Measurements from ENCODE around the gene RIMKLA.

Gene RIMKLA

DNA sequence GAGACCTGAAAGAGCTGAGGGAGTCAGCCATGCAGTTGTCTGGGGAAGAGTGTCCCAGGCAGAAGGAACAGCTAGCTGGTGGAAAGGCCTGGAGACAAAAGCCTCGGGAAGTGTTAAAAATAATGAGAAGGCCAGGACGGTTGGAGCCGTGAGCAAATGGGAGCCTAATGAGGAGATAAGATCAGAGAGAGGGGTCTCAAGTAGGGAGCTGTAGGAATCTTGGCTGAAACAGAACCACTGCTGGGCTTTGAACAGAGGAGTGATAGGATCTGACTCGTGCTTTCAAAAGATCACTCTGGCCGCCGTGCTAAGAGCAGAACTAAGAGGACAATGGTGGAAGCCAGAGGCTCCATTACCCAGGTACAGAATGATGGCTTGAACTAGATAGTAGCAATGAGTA is 43.6 kb upstream of the RIMKLA start:
- TF ChIP-seq, protein P1, sequence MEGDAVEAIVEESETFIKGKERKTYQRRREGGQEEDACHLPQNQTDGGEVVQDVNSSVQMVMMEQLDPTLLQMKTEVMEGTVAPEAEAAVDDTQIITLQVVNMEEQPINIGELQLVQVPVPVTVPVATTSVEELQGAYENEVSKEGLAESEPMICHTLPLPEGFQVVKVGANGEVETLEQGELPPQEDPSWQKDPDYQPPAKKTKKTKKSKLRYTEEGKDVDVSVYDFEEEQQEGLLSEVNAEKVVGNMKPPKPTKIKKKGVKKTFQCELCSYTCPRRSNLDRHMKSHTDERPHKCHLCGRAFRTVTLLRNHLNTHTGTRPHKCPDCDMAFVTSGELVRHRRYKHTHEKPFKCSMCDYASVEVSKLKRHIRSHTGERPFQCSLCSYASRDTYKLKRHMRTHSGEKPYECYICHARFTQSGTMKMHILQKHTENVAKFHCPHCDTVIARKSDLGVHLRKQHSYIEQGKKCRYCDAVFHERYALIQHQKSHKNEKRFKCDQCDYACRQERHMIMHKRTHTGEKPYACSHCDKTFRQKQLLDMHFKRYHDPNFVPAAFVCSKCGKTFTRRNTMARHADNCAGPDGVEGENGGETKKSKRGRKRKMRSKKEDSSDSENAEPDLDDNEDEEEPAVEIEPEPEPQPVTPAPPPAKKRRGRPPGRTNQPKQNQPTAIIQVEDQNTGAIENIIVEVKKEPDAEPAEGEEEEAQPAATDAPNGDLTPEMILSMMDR (IDR thresholded peaks at IDR 0.05; ENCODE audit: insufficient read depth, missing control alignments): no peak
- DNase-seq (ENCODE audit: insufficient read length, low spot score): no peak
- no peak for FAIRE-seq

DNA sequence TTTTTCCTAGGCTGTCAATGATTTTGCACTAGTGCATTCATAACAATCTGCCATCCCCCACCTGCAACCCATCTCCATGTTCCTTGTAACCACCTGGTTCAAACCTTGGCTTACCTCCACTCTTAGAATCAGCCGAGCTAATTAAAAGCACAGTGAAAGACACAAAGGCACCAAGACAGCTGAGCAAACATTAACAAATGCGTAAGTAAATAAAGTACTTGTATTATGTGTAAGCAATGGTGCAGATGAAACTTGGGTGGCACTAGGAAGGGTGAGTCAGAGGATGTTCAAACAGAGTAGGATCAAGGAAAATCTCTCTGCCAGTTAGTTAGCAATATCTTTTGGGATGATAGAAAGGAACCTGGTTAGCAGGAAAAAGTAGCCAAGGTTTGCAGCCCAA is 40.5 kb upstream of the RIMKLA start:
- TF ChIP-seq, protein P1 (IDR thresholded peaks at IDR 0.05; ENCODE audit: insufficient read depth, missing control alignments): no peak
- no peak for FAIRE-seq
- DNase-seq (ENCODE audit: insufficient read length, low spot score): no peak

DNA sequence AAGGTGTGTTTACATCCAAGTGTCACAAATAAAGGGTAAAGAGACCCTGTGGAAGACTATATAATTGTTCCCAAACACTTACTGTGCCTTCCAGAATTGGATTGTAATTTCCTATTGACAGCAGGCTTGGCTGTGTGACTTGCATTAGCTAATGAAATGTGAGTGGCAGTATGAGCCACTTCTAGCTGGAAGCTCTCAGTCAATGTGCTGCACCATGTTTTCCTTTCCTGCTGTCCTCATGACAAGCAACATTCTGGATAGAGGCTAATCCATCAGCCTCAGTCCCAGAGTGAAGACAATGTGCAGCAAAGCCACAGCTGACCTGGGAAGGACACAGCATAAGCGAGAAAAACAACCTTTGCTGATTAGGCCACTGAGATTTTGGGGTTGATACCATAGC is 39.7 kb upstream of the RIMKLA start:
- TF ChIP-seq, protein P1 (IDR thresholded peaks at IDR 0.05; ENCODE audit: insufficient read depth, missing control alignments): no peak
- no peak for FAIRE-seq
- DNase-seq (ENCODE audit: insufficient read length, low spot score): no peak

DNA sequence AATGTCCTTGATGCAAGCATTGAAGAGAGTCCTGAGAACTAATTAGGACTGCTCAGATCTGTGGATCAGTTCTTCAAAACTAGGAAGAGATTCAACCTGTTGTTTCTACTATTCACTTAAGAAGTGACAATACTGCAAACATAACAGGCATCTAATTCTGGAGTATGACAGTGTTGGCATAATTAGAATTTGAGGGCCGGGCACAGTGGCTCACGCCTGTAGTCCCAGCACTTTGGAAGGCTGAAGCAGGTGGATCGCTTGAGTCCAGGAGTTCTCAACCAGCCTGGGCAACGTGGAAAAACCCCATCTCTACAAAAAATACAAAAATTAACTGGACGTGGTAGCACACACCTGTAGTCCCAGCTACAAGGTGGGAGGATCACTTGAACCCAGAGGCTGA is 37.5 kb upstream of the RIMKLA start:
- FAIRE-seq (no peak), DNase-seq (ENCODE audit: insufficient read length, low spot score) (no peak)
- TF ChIP-seq, protein P1 (IDR thresholded peaks at IDR 0.05; ENCODE audit: insufficient read depth, missing control alignments): no peak

DNA sequence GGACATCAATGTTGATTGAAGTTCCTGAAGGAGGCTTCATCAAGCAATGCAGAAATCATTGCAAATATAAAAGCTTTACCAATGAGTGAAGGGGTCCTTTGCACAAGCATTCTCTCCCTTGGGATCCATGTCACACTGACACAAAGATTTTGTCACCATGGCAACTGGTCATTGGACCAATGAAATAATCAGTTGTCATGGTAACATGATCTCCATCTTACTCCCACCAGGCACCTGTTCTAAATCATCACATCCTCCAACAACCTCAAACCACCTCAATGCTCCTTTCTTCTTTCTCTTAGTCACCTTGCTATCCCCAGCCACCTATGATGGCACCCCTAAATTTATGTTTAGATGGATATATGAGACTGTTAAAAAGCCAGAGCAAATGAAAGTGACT is 32.1 kb upstream of the RIMKLA start:
- TF ChIP-seq, protein P1 (IDR thresholded peaks at IDR 0.05; ENCODE audit: insufficient read depth, missing control alignments): no peak
- DNase-seq (ENCODE audit: insufficient read length, low spot score) (no peak), FAIRE-seq (no peak)

DNA sequence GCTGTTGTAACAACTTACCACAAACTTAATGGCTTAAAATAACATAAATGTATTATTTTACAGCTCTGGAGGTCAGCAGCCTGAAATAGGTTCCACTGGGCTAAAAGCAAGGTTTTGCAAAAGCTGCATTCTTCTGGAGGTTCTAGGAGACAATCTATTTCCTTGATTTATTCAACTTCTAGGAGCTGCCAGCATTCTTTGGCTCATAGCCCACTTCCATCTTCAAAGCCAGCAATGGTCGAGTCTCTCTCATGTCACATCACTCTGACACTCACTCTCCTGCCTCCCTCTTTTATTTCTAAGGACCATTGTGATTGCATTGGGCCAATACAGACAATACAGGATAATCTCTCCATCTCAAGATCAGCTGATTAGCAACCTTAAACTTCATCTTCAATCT is 30.5 kb upstream of the RIMKLA start:
- DNase-seq (ENCODE audit: insufficient read length, low spot score) (no peak), FAIRE-seq (no peak)
- TF ChIP-seq, protein P1 (IDR thresholded peaks at IDR 0.05; ENCODE audit: insufficient read depth, missing control alignments): no peak

DNA sequence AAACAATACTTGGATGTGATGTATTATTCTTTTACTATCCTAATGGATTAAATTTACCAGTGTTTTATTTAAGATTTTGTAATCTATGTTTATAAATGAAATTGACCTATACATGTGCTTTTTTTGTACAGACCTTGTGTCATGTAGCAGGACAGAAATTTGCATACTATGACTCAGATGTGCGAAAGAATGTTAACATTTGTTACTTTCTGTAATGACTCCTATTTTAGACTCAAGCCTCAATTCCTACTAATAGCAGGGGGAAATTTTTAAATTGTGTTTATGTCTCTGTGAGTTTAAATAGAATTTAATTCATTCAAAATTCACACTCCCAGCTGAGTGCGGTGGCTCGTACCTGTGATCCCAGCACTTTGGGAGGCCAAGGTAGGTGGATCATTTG is 21.8 kb upstream of the RIMKLA start:
- no peak for DNase-seq (ENCODE audit: insufficient read length, low spot score)
- no peak for FAIRE-seq
- TF ChIP-seq, protein P1 (IDR thresholded peaks at IDR 0.05; ENCODE audit: insufficient read depth, missing control alignments): no peak

All from D721Med (cell line).